Dorsolateral prefrontal cortex (tissue), 118 donors: ENCODE data around the gene TNFSF15. TPM values are rescaled to one million over a fixed set of nuclear protein-coding genes. Genes with fewer than 3 reads are reported as not detected.

Experiments used
- total RNA-seq, 120 experiments: library from RNA; stranded (reverse); gene quantifications; one replicate each; pipeline versions ENCODE4 v1.2.3 to v1.2.4, GENCODE V29; 2022

TNFSF15 gene
- total RNA-seq, 120 experiments from 2014 or later: 0.06 to 0.55 (median 0.15) TPM; not detected in 50

Other genes with a start within 250 kb of the TNFSF15 start
- gene ATP6V1G1, start 218.3 kb downstream of the TNFSF15 start, total RNA-seq: 100 to 1,000 TPM in 2 of 120 experiments, 10 to 100 TPM in 118; 40.7 to 117 (median 67.2) TPM
- gene TMEM268, start 194.7 kb downstream of the TNFSF15 start, total RNA-seq: 100 to 1,000 TPM in 4 of 120 experiments, 10 to 100 TPM in 116; 27.5 to 122 (median 66.9) TPM
- gene TEX53, start 148.2 kb downstream of the TNFSF15 start, total RNA-seq: not detected
- gene TEX48, start 123.8 kb downstream of the TNFSF15 start, total RNA-seq: not detected
- gene TNFSF8, start 124.6 kb upstream of the TNFSF15 start, total RNA-seq: 1 to 10 TPM in 15 of 120 experiments, under 1 TPM in 79, not detected in 26; 0.20 to 3.1 (median 0.57) TPM